ENCODE data around the gene COLEC11. TPM values are rescaled to one million over a fixed set of nuclear protein-coding genes. Genes with fewer than 3 reads are reported as not detected.

Gene COLEC11
- total and polyA plus RNA-seq, 2 of the 13 experiments (the other 11 are each of a cell fraction or from before 2014, with no cell fraction given), result 1.5 to 3.0 TPM

- Histone ChIP-seq H3K27me3 (ENCODE audit: control insufficient read depth in 1 of 2, insufficient read depth in 2 of 2, low read length in 2 of 2) (peaks cover 0 to 9% of the 10 kb centered on the region in 2 experiments; a peak in 3 of 5 replicates), H3K4me3 (replicated peaks in 1 of 3; ENCODE audit: insufficient read depth in 1 of 3, low read depth in 2 of 3, low read length in 3 of 3) (no peak overlapping the region), H3K4me1 (ENCODE audit: insufficient read depth, low read length) (peaks cover 21% of the 10 kb centered on the region), H4K20me1 (ENCODE audit: insufficient read depth, low read length) (no peaks in the 10 kb centered on the region), H3K27ac (ENCODE audit: extremely low read length, insufficient read depth, low read length) (no peak overlapping the region), H3K36me3 (replicated peaks in 1 of 2; ENCODE audit: control insufficient read depth in 1 of 2, insufficient read depth in 2 of 2, low read length in 2 of 2) (no peaks in the 10 kb centered on the region), H2AFZ (ENCODE audit: low read length) (no peak overlapping the region), H3K9me3 (ENCODE audit: low read length) (no peaks in the 10 kb centered on the region), H3K79me2 (ENCODE audit: insufficient read depth, low read length) (no peaks in the 10 kb centered on the region), H3K9ac (ENCODE audit: insufficient read depth, low read depth, low read length) (no peak overlapping the region), H3K4me2 (ENCODE audit: low read depth, low read length) (no peak overlapping the region)
- FAIRE-seq (no peak), ATAC-seq (no peak), DNase-seq (ENCODE audit: low spot score) (no peak)
- ChIA-PET CTCF (ENCODE audit: low intra/inter-chr PET ratio, low total read pairs) (no interaction called here), POLR2A (no interaction called here)
- 62% methylated on average over 18 of the region's 18 CpGs for WGBS (ENCODE audit: low lambda C conversion rate)
- intact Hi-C loops (cut with micrococcal nuclease; ENCODE audit: unreplicated experiment) (no loop called here), in situ Hi-C loops (cut with HindIII; ENCODE audit: extremely low pct_ligation_motif_present, low pct_unique_long_range_greater_than_20kb) (no loop called here)
- BruUV-seq (replicated peaks), result no TSS peak
- TF ChIP-seq GMEB1 (CRISPR knock-in tag; IDR thresholded peaks at IDR 0.05; ENCODE audit: borderline replicate concordance), result no peak
- no peak for TF ChIP-seq CAMTA2 (CRISPR knock-in tag; IDR thresholded peaks at IDR 0.05; ENCODE audit: borderline replicate concordance)
- no peak for TF ChIP-seq HOXA7 (CRISPR knock-in tag; IDR thresholded peaks at IDR 0.05)
- no peak for TF ChIP-seq HNRNPH1 (optimal IDR thresholded peaks at IDR 0.05; ENCODE audit: low read depth, low read length)
- TF ChIP-seq ZNF556 (CRISPR knock-in tag; IDR thresholded peaks at IDR 0.05; ENCODE audit: borderline replicate concordance), result no peak
- TF ChIP-seq, protein P1, sequence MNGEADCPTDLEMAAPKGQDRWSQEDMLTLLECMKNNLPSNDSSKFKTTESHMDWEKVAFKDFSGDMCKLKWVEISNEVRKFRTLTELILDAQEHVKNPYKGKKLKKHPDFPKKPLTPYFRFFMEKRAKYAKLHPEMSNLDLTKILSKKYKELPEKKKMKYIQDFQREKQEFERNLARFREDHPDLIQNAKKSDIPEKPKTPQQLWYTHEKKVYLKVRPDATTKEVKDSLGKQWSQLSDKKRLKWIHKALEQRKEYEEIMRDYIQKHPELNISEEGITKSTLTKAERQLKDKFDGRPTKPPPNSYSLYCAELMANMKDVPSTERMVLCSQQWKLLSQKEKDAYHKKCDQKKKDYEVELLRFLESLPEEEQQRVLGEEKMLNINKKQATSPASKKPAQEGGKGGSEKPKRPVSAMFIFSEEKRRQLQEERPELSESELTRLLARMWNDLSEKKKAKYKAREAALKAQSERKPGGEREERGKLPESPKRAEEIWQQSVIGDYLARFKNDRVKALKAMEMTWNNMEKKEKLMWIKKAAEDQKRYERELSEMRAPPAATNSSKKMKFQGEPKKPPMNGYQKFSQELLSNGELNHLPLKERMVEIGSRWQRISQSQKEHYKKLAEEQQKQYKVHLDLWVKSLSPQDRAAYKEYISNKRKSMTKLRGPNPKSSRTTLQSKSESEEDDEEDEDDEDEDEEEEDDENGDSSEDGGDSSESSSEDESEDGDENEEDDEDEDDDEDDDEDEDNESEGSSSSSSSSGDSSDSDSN (CRISPR knock-in tag; IDR thresholded peaks at IDR 0.05), result no peak
- TF ChIP-seq TARDBP (CRISPR knock-in tag; IDR thresholded peaks at IDR 0.05), result no peak
- TF ChIP-seq ZC3H4 (CRISPR knock-in tag; IDR thresholded peaks at IDR 0.05; ENCODE audit: borderline replicate concordance), result no peak
- no peak for TF ChIP-seq KLF16 (CRISPR knock-in tag; IDR thresholded peaks at IDR 0.05)
- no peak for TF ChIP-seq ATM (IDR thresholded peaks at IDR 0.05; ENCODE audit: borderline replicate concordance)
- no peak for TF ChIP-seq ZNF44 (CRISPR knock-in tag; IDR thresholded peaks at IDR 0.05)
- TF ChIP-seq MTA1 (CRISPR knock-in tag; IDR thresholded peaks at IDR 0.05; ENCODE audit: borderline replicate concordance), result no peak
- TF ChIP-seq FOXA1 (IDR thresholded peaks at IDR 0.05), result no peak
- TF ChIP-seq FOXA1 (CRISPR knock-in tag; IDR thresholded peaks at IDR 0.05), result no peak
- no peak for TF ChIP-seq MED13 (CRISPR knock-in tag; IDR thresholded peaks at IDR 0.05)
- TF ChIP-seq, protein P2, sequence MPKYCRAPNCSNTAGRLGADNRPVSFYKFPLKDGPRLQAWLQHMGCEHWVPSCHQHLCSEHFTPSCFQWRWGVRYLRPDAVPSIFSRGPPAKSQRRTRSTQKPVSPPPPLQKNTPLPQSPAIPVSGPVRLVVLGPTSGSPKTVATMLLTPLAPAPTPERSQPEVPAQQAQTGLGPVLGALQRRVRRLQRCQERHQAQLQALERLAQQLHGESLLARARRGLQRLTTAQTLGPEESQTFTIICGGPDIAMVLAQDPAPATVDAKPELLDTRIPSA (CRISPR knock-in tag; IDR thresholded peaks at IDR 0.05; ENCODE audit: borderline replicate concordance), result no peak
- no peak for TF ChIP-seq NCOA1 (CRISPR knock-in tag; IDR thresholded peaks at IDR 0.05)
- no peak for TF ChIP-seq JUND (CRISPR knock-in tag; IDR thresholded peaks at IDR 0.05)
- TF ChIP-seq, protein P3, sequence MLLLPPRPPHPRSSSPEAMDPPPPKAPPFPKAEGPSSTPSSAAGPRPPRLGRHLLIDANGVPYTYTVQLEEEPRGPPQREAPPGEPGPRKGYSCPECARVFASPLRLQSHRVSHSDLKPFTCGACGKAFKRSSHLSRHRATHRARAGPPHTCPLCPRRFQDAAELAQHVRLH (CRISPR knock-in tag; IDR thresholded peaks at IDR 0.05; ENCODE audit: borderline replicate concordance, low read depth), result no peak
- no peak for TF ChIP-seq PRPF4 (IDR thresholded peaks at IDR 0.05; ENCODE audit: low read depth, low read length, poor library complexity, severe bottlenecking)
Observed at GRCh38 chr2:3642521-3643215, 47.8 kb downstream of the COLEC11 start.
